ENCODE measurements around the gene ZNF469.

DNA sequence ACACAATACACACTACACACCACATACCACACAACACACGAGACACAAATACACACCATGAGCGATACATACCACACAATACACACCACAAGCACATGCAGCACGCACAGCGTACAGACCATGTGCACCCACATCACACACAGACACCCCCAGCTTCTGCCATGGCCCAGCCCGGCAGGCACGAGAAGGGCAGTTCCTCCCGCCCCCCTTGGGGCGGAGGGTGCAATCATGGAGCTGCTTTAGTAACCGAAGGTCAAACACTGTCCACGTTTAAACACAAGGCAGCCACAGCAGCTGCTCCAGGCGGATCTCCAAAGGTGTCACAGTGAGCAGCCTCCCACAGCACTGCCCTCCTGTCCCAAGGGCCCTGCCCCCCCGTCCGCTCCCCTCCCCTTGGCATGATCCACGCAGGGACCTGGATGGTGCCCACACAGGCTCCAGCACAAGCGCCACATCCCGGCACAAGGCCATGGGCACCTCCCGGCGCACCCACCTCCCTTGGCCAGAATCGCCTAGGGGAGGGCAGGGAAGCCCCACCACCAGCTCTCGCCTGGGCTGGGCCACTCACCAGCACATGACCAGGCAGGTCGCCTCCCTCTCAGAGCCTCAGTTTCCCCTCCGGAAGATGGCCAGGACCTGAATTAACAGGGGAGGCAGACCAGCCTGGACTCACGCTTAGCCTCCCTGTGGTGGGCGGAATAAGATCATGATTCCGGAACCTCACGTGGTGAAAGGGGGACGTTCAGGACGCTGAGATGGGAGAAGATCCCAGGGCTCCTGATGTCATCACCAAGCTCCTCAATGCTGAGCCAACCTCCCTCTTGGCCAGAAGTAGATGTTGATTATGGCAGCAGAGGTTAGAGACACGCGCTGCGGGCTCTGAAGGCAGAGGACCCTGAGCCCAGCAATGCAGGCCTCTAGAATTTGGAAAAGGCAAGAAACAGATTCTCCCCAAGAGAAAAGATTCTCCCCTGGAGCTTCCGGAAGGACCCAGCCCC is 32.6 kb upstream of the ZNF469 start:
- TF ChIP-seq CTCF (IDR thresholded peaks at IDR 0.05; ENCODE audit: low read depth, low read length) (no peak), EZH2phosphoT487 (IDR thresholded peaks at IDR 0.05; ENCODE audit: low read depth) (no peak)
